CMK (cell line): ENCODE data around the gene WDFY1.

Experiments used
- DNase-seq: peaks from one replicate; pipeline ENCODE4 v3.0.0-alpha.2; 2010; ENCODE audit warnings: low read depth

WDFY1 gene

DNA sequence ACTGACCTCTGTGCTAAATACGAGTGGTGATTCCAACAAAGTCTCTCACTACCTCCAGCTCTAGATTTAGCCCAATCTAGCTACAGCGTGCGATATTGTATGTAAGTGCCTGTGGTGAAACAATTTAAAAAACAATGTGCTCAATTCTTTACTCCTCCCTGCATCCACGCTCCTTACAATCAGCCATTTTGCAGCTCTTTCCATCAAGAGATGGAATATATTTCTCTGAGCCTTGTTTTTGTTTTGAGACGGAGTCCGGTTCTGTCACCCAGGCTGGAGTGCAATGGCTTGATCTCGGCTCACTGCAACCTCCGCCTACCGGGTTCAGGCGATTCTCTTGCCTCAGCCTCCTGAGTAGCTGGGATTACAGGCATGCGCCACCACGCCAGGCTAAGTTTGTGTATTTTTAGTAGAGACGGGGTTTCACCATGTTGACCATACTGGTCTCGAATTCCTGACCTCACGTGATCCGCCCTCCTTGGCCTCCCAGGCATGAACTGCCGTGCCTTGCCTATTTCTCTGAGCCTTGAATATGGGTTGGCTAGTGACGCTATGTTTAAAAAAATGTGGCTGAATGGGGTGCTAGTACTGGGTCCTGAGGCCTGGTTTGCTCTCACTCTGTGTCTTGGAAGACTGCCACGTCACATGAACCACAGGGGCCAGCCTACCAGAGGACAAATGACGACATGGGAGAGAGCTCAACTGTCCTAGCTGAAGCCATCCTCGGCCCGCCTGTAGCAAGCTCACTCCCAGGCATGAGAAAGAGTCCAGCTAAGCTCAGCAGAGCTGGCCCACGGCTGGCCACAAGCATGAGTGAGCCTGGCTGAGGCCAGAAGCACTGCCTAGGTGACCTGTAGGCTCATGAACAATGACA is 14.8 kb downstream of the WDFY1 start:
- DNase-seq = no peak

DNA sequence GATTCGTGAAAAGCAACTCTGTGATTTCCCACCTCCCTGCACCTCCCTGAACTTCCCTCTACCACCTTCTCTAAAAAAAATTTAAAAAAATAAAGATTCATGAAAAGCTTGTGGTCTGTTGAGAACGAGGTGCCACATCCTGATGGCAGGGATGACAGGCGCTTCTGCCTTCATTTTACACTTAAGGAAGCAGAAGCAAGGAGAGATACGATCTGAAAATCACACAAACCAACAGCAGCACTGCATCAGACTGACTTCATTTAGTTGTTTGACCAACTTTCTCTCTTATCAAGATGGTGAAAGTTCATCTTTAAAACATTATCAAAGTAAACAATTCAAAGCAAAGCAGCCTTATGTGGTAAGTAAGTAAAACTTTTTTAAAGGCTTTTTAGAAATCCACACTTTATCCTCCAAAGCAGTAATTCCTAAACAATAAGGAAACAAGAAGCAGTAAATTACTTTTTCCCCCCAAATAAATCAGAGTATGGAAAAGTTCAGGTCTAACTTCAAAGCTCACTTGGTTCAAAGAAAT is 15.5 kb downstream of the WDFY1 start:
- DNase-seq = no peak

- DNase-seq = no peak
Measured at GRCh38 chr2:223928113-223929006, 16.8 kb downstream of the WDFY1 start.

GRCh38 chr2:223925106-223925505 is 20.0 kb downstream of the WDFY1 start:
- DNase-seq = no peak

GRCh38 chr2:223923976-223924375 is 21.2 kb downstream of the WDFY1 start:
- no peak for DNase-seq

DNA sequence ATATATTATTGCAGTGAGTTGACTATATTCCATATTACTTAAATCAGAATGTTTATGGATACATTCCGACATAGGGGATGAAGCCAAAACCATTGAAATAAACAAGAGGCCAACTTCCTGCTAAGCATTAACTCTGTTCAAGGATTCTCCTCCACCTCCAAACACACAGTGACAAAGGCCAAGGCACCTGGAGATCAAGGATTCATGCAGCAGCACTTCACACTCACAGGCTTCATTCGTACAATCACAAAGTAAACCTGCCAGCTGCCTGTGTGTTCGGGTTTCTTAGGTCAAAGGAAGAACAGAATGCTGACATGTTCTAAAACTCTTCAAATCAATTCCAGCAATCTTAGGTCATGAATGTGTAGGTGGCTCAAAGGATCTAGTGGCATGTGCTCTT is 22.8 kb downstream of the WDFY1 start:
- no peak for DNase-seq

GRCh38 chr2:223921204-223921603 is 23.9 kb downstream of the WDFY1 start:
- DNase-seq = no peak

DNA sequence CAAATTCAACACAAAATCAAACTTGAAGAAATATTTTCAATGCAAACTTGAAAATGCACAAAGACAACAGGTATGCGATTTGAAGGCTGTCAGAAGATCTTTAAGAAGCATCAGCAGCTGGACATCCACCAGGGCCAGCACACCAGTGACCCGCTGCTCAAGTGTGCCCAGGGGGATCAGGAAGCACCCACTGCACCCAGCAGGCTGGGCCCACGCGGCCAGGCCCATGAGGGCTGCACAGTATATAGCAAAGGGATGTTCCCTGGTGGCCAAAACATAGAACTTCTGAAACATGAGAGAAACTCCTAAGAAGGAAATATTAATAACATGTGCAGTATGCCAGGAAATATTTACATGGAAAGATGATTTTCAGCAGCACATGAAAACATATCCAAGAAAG is 25.0 kb downstream of the WDFY1 start:
- DNase-seq = no peak

- DNase-seq = no peak
Measured at GRCh38 chr2:223918671-223919134, 26.4 kb downstream of the WDFY1 start.

- DNase-seq = no peak
Measured at GRCh38 chr2:223916181-223916920, 28.8 kb downstream of the WDFY1 start.

GRCh38 chr2:223915071-223915470 is 30.1 kb downstream of the WDFY1 start:
- DNase-seq = no peak

DNA sequence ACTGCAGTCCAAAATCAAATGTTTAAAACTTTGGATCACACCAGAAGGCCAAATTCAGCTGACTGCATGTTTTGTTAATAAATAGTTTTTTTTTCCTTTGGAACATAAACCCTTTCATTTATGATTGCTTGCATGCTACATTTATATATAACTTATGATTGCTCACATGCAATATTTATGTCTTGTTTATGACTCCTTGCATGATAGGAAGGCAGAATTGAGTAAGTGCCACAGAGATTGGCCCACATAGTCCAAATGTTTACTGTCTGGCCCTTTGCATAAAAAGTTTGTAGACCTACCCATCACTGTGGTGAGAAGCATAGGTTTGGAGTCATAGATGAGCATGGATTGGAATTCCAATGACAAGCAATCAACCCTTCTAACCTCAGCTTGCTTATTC is 30.8 kb downstream of the WDFY1 start:
- no peak for DNase-seq

GRCh38 chr2:223909001-223909741 is 36.0 kb downstream of the WDFY1 start:
- no peak for DNase-seq

GRCh38 chr2:223908304-223908998 is 36.7 kb downstream of the WDFY1 start:
- no peak for DNase-seq

GRCh38 chr2:223905996-223906395 is 39.1 kb downstream of the WDFY1 start:
- DNase-seq = no peak

GRCh38 chr2:223901854-223902253 is 43.3 kb downstream of the WDFY1 start:
- DNase-seq = no peak

- no peak for DNase-seq
Measured at GRCh38 chr2:223901311-223901710, 43.8 kb downstream of the WDFY1 start.

- no peak for DNase-seq
Measured at GRCh38 chr2:223900531-223900930, 44.6 kb downstream of the WDFY1 start.

GRCh38 chr2:223900066-223900465 is 45.1 kb downstream of the WDFY1 start:
- DNase-seq = no peak

DNA sequence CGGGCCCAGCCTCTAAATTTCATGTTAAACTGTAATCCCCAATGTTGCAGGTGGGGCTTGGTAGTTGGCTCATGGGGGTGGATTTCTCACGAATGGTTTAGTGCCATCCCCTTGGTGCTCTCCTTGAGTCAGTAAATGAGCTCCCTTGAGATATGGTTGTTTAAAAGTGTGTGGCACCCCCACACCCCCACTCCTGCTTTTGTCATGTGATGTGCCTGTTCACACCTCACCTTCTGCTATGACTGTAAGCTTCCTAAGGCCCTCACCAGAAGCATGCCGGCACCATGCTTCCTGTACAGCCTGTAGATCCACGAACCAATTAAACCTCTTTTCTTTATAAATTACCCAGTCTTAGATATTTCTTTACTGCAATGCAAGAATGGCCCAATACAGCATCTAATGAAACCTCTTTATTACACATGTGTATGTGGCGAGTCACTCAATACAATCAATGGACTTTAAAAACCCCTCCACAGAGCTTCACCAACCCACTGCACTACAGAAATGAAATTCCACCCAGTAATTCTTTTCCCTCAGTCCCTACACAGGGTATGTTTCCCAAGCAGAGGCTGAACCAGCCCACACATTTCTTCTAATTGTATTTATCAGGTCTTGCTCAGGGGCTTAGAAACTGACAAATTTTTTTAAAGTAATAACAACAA is 47.3 kb downstream of the WDFY1 start:
- DNase-seq = no peak
